Hepatocyte (in vitro differentiated cells): Measurements from ENCODE around the gene CLASRP. TPM values are rescaled to one million over a fixed set of nuclear protein-coding genes. Genes with fewer than 3 reads are reported as not detected.
"Not testable (repeated sequence)": the region's sequence is repeated elsewhere in the genome, so short reads cannot be mapped to it uniquely, and the experiment has no call there.

Experiments used
- DNase-seq: peaks from one replicate; pipeline ENCODE4 v3.0.0-alpha.2; 2016; ENCODE audit warnings: low spot score
- H2AFZ ChIP-seq: fragments of 200-600 bp; sonication (generic); 2 replicates; pipeline ENCODE4 v1.6.0; 2016; ENCODE audit warnings: antibody characterized with exemption, mild to moderate bottlenecking
- H3K27ac ChIP-seq: fragments of 200-600 bp; sonication (generic); 2 replicates; pipeline ENCODE4 v1.5.1; 2016; ENCODE audit warnings: mild to moderate bottlenecking
- H3K27me3 ChIP-seq: fragments of 200-600 bp; sonication (generic); 2 replicates; pipeline ENCODE4 v1.6.1; 2016
- H3K36me3 ChIP-seq: fragments of 200-600 bp; sonication (generic); replicated peaks from 2 replicates; pipeline ENCODE4 v1.5.1; 2016; ENCODE audit warnings: low read depth; ENCODE audit not compliant: insufficient read depth
- H3K4me1 ChIP-seq: fragments of 200-600 bp; sonication (generic); 2 replicates; pipeline ENCODE4 v1.5.1; 2016; ENCODE audit warnings: mild to moderate bottlenecking, moderate library complexity; ENCODE audit not compliant: insufficient read depth
- H3K4me2 ChIP-seq: fragments of 200-600 bp; sonication (generic); 2 replicates; pipeline ENCODE4 v1.6.0; 2016
- H3K4me3 ChIP-seq: fragments of 200-600 bp; sonication (generic); 2 replicates; pipeline ENCODE4 v1.5.1; 2016; ENCODE audit warnings: mild to moderate bottlenecking
- H3K79me2 ChIP-seq: fragments of 200-600 bp; sonication (generic); 2 replicates; pipeline ENCODE4 v1.6.0; 2017; ENCODE audit warnings: mild to moderate bottlenecking
- H3K9me2 ChIP-seq: fragments of 200-600 bp; sonication (generic); replicated peaks from 2 replicates; pipeline ENCODE4 v1.6.0; 2017; ENCODE audit warnings: mild to moderate bottlenecking; ENCODE audit not compliant: insufficient read depth
- H3K9me3 ChIP-seq: fragments of 200-600 bp; sonication (generic); 2 replicates; pipeline ENCODE4 v1.5.1; 2016; ENCODE audit warnings: low read depth, mild to moderate bottlenecking
- H4K20me1 ChIP-seq: fragments of 200-600 bp; sonication (generic); 2 replicates; pipeline ENCODE4 v1.6.0; 2016; ENCODE audit warnings: mild to moderate bottlenecking; ENCODE audit not compliant: insufficient read depth, poor library complexity, severe bottlenecking
- EZH2 ChIP-seq: fragments of 200-600 bp; sonication (generic); IDR thresholded peaks from 2 replicates; pipeline ENCODE4 v1.6.1; 2016; ENCODE audit warnings: antibody characterized with exemption, mild to moderate bottlenecking, borderline replicate concordance
- EZH2phosphoT487 ChIP-seq: fragments of 200-600 bp; sonication (generic); IDR thresholded peaks from one replicate; pipeline ENCODE4 v1.6.1; 2018; ENCODE audit warnings: antibody characterized with exemption, mild to moderate bottlenecking, low read depth, moderate library complexity; ENCODE audit not compliant: unreplicated experiment, severe bottlenecking
- WGBS: methylation state at CpG from one replicate; pipeline ENCODE4 v1.1.6; 2016; ENCODE audit warnings: low lambda C conversion rate; ENCODE audit errors: missing lambda C conversion rate; 5-methylcytosine and 5-hydroxymethylcytosine counted together
- polyA plus RNA-seq: library from polyadenylated mRNA; unstranded; fragments of >200 nt; fragmentation: Nextera tagmentation; extraction: Ambion mirVana; gene quantifications from 2 replicates; pipeline ENCODE4 v1.2.1, GENCODE V29; 2016
- total RNA-seq: library from RNA; depleted of rRNA; stranded (reverse); fragments of >200 nt; gene quantifications from 2 replicates; pipeline ENCODE4 v1.2.3, GENCODE V29; 2014
- TF ChIP-seq, protein P1 (sequence below): fragments of 200-600 bp; sonication (generic); IDR thresholded peaks from 2 replicates; pipeline ENCODE4 v1.5.1; 2016; ENCODE audit warnings: antibody characterized with exemption, mild to moderate bottlenecking; ENCODE audit not compliant: poor library complexity

CLASRP gene
- total and polyA plus RNA-seq, 2 experiments from 2014 or later: 45.8 to 56.2 TPM

DNA sequence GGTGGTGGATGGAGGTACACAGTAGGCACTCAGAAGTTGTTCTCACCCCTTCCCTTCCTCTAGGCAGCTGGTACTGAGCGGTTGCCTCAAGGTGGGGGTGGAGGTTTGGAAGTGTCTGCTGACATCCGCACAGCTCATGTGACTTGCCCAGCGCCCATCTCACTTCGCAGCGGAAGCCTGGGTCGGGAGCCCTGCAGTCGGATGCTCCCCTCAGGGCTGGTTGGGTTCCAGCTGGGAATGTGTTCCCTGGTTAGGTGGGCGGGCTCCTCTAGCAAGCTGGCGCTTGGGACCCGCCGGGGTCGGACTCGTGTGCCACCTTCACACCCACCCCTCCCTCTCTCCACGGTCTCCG is 64.3 kb downstream of the CLASRP start:
- Histone ChIP-seq H3K27ac (peak overlapping the region; percentile 94), H3K4me3 (no peak overlapping the region), H4K20me1 (peaks cover 56% of the 10 kb centered on the region), H3K79me2 (peaks cover 95% of the 10 kb centered on the region), H3K27me3 (no peaks in the 10 kb centered on the region), H3K36me3 (no peaks in the 10 kb centered on the region), H3K9me3 (no peaks in the 10 kb centered on the region), H3K4me2 (peak overlapping the region; percentile 65), H2AFZ (no peak overlapping the region), H3K9me2 (no peaks in the 10 kb centered on the region), H3K4me1 (peaks cover 70% of the 10 kb centered on the region)
- 56% methylated on average over 15 of the region's 15 CpGs for WGBS
- DNase-seq: no peak
- TF ChIP-seq EZH2phosphoT487 (no peak), EZH2 (no peak)
- TF ChIP-seq, protein P1, sequence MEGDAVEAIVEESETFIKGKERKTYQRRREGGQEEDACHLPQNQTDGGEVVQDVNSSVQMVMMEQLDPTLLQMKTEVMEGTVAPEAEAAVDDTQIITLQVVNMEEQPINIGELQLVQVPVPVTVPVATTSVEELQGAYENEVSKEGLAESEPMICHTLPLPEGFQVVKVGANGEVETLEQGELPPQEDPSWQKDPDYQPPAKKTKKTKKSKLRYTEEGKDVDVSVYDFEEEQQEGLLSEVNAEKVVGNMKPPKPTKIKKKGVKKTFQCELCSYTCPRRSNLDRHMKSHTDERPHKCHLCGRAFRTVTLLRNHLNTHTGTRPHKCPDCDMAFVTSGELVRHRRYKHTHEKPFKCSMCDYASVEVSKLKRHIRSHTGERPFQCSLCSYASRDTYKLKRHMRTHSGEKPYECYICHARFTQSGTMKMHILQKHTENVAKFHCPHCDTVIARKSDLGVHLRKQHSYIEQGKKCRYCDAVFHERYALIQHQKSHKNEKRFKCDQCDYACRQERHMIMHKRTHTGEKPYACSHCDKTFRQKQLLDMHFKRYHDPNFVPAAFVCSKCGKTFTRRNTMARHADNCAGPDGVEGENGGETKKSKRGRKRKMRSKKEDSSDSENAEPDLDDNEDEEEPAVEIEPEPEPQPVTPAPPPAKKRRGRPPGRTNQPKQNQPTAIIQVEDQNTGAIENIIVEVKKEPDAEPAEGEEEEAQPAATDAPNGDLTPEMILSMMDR: no peak

DNA sequence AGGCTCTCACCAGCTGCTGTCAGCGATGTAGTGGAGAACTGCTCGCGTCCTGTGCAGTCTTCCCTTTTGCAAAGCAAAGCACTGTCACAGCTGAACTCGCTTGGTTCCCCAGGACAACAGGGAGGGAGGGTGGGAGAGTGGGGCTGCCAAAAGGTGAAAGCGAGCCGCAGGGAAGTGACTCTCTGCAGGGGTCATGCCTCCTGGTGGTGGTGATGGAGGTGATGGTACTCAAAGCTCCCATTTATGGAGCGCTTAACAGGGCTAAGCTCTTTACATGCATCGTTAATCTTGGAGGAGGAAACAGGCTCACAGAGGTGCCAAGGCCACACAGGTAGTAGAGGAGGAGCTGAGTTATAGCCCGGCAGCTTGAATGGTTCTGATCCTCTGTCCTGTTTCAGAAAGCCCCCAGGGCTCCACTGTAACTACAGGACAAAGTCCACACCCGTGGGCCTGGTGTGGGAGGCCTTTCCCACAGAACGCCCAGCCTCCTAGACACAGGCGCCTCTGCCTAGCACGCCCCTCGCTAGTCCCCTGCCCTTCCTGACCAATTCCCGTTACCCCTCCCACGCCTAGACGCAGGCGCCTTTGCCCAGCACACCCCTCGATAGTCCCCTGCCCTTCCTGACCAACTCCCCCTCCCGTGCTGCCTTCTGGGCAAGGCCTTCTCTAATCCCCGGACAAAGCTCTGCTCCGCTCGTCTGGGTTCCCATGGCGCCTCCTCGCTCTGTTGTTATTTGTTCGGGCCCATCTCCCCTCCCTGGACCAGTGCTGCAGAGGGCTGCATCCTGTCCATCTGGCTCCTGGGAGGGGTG is 64.9 kb downstream of the CLASRP start:
- peaks cover 64% of the 10 kb centered on the region for H3K4me1 ChIP-seq
- peak overlapping the region; percentile 65 for H3K4me2 ChIP-seq
- peaks cover 96% of the 10 kb centered on the region for H3K79me2 ChIP-seq
- no peaks in the 10 kb centered on the region for H3K9me2 ChIP-seq
- no peak overlapping the region for H3K4me3 ChIP-seq
- H2AFZ ChIP-seq: no peak overlapping the region
- 35% methylated on average over 26 of the region's 26 CpGs for WGBS
- H3K27ac ChIP-seq: peak overlapping the region; percentile 95
- TF ChIP-seq EZH2 (no peak), EZH2phosphoT487 (no peak)
- TF ChIP-seq, protein P1: no peak
- peaks cover 51% of the 10 kb centered on the region for H4K20me1 ChIP-seq
- DNase-seq: peak; percentile 81
- H3K36me3 ChIP-seq: no peaks in the 10 kb centered on the region
- no peaks in the 10 kb centered on the region for H3K9me3 ChIP-seq
- H3K27me3 ChIP-seq: no peaks in the 10 kb centered on the region

DNA sequence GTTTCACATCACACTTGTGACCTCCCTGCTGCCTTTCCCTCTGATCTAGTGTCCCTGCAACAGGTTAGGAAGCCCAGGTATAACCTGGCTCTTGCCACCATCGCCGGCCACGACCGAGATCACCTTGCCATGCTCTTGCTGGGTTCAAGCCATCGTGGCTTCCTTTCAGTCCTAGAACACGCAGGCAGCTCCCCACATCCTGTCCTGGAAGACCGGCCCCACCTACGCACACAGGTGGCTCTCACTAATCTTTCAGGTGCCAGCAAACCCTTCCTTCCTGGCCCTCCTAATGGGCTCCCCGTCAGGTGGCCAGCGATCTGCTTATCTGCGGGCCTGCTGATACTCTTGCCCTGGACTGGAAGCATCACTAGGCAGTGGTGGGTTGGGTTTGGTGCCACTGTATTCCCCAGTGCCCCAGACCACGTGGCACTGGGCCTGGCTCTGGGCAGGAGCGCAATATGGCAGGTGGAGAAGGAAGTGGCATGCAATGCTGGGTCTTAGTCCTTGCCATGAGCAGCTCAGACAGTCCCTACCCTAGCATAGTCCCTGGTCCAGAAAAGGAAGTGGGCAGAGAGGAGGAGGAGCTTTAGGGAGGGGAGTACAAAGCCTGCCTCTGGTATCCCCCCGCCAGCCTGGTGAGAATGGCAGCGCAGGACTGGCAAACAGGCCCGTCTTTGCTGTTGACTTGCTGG is 66.0 kb downstream of the CLASRP start:
- no peak for DNase-seq
- TF ChIP-seq EZH2 (no peak), EZH2phosphoT487 (no peak)
- TF ChIP-seq, protein P1: no peak
- Histone ChIP-seq H3K4me2 (peak overlapping the region; percentile 65), H2AFZ (no peak overlapping the region), H3K9me2 (no peaks in the 10 kb centered on the region), H3K27me3 (no peaks in the 10 kb centered on the region), H3K79me2 (peaks cover 96% of the 10 kb centered on the region), H3K36me3 (no peaks in the 10 kb centered on the region), H3K4me1 (peaks cover 53% of the 10 kb centered on the region), H3K4me3 (no peak overlapping the region), H3K27ac (peak overlapping the region; percentile 95), H3K9me3 (no peaks in the 10 kb centered on the region), H4K20me1 (peaks cover 56% of the 10 kb centered on the region)
- 92% methylated on average over 16 of the region's 16 CpGs for WGBS

DNA sequence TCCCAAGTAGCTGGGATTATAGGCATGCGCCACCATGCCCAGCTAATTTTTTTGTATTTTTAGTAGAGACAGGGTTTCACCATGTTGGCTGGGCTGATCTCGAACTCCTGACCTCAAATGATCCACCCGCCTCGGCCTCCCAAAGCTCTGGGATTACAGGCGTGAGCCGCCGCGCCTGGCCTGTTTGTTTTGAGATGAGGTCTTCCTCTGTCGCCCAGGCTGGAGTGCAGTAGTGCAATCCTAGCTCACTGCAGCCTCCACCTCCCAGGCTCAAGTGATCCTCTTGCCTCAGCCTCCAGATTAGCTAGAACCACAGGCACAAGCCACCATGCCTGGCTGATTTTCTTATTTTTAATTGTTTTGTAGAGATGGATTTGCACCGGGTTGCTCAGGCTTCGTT is 67.5 kb downstream of the CLASRP start:
- not testable (repeated sequence) for DNase-seq, H2AFZ ChIP-seq, H3K27me3 ChIP-seq, H3K9me3 ChIP-seq, H3K4me2 ChIP-seq, H3K9me2 ChIP-seq, H3K4me3 ChIP-seq, H3K27ac ChIP-seq, H3K36me3 ChIP-seq
- 91% methylated on average over 11 of the region's 11 CpGs for WGBS
- H3K4me1 ChIP-seq: peaks cover 37% of the 10 kb centered on the region
- peaks cover 96% of the 10 kb centered on the region for H3K79me2 ChIP-seq
- peaks cover 56% of the 10 kb centered on the region for H4K20me1 ChIP-seq
